Inflammatory macrophage treated with lipopolysaccharide for 1 hour (primary cell): ENCODE results near the gene TVP23A.
A peak's percentile ranks its signal among the peaks of the same experiment; 100 is the strongest.
"Not testable (repeated sequence)": the region's sequence is repeated elsewhere in the genome, so short reads cannot be mapped to it uniquely, and the experiment has no call there.

Experiments
- DNase-seq, 2 donors: peaks; one replicate each; pipeline ENCODE4 v3.0.0-alpha.2; 2020 to 2022

Gene TVP23A

GRCh38 chr16:10835281-10835931, 16.8 kb upstream of the TVP23A start:
- DNase-seq, result no peak

DNA sequence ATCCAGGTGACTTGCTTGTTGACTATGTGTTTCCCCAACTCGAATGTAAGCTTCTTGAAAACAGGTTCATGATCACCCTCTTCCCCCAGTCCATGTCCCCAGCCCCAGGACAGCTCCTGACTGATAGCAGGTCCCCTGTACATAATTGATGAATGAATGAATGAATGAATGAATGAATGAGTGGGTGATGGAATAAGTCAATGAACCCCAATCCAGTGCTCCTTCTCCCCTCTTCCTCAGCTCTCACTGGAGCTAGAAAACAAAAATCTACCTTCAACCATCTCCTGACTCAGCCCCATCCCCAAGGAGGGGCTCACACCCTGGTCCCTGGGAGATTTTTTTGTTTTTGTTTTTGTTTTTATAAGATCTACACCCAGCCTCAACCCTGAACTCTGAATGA, 16.2 kb upstream of the TVP23A start:
- DNase-seq, result no peak

GRCh38 chr16:10834130-10834529, 15.5 kb upstream of the TVP23A start:
- no peak for DNase-seq

- DNase-seq, result no peak
Observed at GRCh38 chr16:10833271-10833670, 14.7 kb upstream of the TVP23A start.

- peak; percentile 86 to 98 for DNase-seq
Observed at GRCh38 chr16:10831894-10832886, 13.6 kb upstream of the TVP23A start.

GRCh38 chr16:10830240-10830639, 11.6 kb upstream of the TVP23A start:
- DNase-seq, result not testable (repeated sequence)

DNA sequence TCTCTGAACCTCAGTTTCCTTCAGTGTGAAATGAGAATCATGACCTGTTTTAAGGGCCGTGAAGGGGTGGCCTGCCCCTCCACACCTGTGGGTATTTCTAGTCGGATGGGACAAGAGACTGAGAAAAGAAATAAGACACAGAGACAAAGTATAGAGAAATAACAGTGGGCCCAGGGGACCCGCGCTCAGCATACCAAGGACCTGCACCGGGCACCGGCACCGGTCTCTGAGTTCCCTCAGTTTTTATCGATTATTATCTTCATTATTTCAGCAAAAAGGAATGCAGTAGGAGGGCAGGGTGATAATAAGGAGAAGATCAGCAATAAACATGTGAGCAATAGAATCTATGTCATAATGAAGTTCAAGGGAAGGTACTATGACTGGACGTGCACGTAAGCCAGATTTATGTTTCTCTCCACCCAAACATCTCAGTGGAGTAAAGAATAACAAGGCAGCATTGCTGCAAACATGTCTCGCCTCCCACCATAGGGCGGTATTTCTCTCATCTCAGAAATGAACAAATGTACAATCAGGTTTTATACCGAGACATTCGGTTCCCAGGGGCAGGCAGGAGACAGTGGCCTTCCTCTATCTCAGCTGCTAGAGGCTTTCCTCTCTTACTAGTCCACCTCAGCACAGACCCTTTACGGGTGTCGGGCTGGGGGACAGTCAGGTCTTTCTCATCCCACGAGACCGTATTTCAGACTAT, 10.9 kb upstream of the TVP23A start:
- DNase-seq, result not testable (repeated sequence)

GRCh38 chr16:10828851-10829366, 10.3 kb upstream of the TVP23A start:
- peak; percentile 86 to 95 for DNase-seq

DNA sequence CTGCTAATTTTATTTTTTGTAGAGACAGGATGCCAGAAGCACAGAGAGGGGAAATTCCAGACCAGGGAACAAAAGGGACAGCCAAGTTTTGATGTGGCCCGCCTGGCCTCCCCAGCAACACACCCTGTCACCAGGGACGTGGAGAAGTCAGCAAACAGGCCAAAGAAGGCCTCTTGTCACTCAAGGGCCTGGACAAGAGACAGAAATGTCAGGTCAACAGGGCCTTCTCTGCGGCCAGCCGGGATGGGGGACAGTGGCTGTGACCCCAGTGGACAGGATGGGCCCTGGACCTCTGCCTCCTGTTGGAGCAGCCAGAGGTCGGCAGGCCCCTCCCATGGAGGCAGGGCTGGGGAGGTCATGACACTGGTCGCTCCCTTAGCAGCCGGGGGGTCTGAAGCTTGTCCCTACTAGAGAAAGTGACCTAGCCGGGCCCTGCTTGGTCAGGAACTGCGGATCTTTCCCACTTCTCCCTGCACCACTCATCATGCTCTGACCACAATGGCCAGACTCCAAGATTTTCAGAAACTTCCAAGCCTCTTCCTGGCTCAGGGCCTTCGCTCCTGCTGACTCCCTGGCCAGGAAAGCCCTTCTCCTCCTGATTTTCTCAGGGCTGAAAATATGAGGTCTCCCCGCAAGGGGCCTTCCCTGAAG, 9.2 kb upstream of the TVP23A start:
- DNase-seq, result no peak

- DNase-seq, result no peak
Observed at GRCh38 chr16:10824111-10824893, 5.7 kb upstream of the TVP23A start.

DNA sequence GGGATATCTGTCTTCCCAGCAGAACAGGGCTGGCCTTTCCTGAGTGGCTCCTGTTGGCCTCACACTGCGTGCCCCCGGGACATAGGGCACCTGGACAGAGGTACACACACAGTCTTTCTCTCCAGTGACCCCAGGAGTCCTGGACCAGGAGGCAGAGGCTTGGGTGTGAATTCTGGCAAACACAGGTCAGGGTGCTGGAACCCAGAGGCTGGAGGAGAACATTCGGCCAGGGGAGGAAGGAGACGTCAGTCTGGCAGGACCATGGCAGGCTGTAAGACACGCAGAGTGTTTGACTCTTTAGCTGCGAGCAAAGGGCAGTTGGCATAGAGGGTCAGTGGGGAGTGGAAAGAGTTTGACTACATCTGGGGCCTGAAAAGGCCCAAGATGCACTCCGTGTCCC, 4.1 kb upstream of the TVP23A start:
- DNase-seq, result no peak

DNA sequence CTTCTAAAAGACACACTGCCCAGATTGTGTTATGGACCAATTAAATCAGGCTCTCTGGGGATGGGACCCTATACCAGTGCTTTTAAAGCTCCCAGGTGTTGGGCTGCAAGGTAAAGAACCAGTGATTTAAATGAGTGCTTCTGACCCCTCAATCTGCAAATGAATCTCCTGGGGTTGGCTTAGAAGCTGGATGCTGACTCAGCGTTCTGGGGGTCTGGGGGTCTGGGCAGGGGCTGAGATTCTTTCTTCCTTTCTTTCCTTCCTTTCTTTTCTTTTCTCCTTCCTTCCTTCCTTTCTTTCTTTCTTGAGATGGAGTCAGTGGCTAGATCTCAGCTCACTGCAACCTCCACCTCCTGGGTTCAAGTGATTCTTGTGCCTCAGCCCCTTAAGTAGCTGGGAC, 2.0 kb upstream of the TVP23A start:
- no peak for DNase-seq

- DNase-seq, result no peak
Observed at GRCh38 chr16:10817514-10817913, 1.1 kb downstream of the TVP23A start.

GRCh38 chr16:10813099-10813455, 5.5 kb downstream of the TVP23A start:
- no peak for DNase-seq

DNA sequence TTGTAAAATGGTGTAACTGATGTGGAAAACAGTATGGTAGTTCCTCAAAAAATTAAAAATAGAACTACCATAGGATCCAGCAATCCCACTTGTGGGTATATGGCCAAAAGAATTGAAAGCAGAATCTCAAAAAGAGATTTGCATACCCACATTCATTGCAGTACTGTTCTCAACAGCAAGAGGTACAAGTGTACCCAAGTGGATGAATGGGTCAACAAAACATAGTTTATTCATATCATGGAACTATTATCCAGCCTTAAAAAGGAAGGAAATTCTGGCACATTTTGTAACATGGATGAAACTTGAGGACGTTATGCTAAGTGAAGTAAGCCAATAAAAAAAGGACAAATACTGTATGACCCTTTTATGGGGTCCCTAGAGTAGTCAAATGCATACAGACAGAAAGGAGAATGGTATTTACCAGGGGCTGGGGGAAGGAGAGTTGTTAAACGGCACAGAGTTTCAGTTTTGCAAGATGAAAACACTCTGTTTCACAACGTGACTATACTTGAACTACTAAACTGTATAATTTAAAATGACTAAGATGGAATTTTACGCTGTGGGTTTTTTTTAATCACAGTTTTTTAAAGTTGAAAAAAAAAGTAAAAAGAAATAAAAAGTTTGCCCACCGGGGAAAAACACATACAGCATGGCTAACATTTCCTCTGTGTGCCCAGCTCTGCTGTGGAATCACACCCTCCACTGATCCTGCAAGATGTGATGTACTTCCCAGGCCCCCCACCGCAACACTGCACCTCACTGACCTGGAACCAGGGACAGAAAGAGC, 6.1 kb downstream of the TVP23A start:
- DNase-seq, result peak; percentile 54 to 68

GRCh38 chr16:10809706-10810105, 8.9 kb downstream of the TVP23A start:
- no peak for DNase-seq

GRCh38 chr16:10808850-10809249, 9.7 kb downstream of the TVP23A start:
- DNase-seq, result no peak

GRCh38 chr16:10808218-10808617, 10.4 kb downstream of the TVP23A start:
- no peak for DNase-seq

- DNase-seq, result peak; percentile 80 to 89
Observed at GRCh38 chr16:10806698-10807097, 11.9 kb downstream of the TVP23A start.

DNA sequence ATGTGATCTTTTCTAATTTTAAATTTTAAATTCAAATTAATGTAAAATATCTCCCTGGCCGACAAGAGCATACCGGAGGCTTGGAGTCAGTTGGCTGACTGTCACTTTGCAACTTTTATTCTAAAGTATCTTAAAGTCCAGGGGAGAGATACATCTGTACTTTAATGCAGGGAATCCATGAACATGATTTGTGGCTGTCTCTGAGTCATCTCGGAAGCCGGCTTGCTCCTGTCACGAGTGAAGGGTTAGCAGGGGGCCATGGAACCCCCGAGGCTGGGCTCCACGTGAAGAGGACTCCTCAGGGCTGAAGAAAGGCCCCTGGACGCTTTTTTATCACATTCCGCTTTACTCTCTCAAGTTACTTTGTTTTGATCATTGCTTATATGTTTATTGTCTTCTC, 13.3 kb downstream of the TVP23A start:
- no peak for DNase-seq

GRCh38 chr16:10799736-10800135, 18.9 kb downstream of the TVP23A start:
- DNase-seq, result peak in 1 of 2 donors; percentile 40
